NCI-H2227 (cell line): ENCODE measurements around the gene GPR3.
"Not testable (repeated sequence)": the region's sequence is repeated elsewhere in the genome, so short reads cannot be mapped to it uniquely, and the experiment has no call there.

Experiments
- DNase-seq: peaks from one replicate; lab custom pipeline; 2025; ENCODE audit not compliant: unreplicated experiment; lab: John Stamatoyannopoulos, UW

The GPR3 gene

GRCh38 chr1:27418326-27419185 lies 26.1 kb downstream of the GPR3 start:
- peak; percentile 27 for DNase-seq

GRCh38 chr1:27423709-27424108 lies 31.3 kb downstream of the GPR3 start:
- DNase-seq: no peak

- DNase-seq: no peak
These were observed 34.9 kb downstream of the GPR3 start for GRCh38 chr1:27427329-27427728.

GRCh38 chr1:27427816-27428315 lies 35.4 kb downstream of the GPR3 start:
- DNase-seq: no peak

- peak; percentile 35 for DNase-seq
These were observed 36.0 kb downstream of the GPR3 start for GRCh38 chr1:27428316-27429028.

- no peak for DNase-seq
These were observed 36.6 kb downstream of the GPR3 start for GRCh38 chr1:27429029-27429425.

- DNase-seq: no peak
These were observed 38.6 kb downstream of the GPR3 start for GRCh38 chr1:27430903-27431600.

GRCh38 chr1:27431601-27431940 lies 39.1 kb downstream of the GPR3 start:
- DNase-seq: no peak

GRCh38 chr1:27432725-27433124 lies 40.3 kb downstream of the GPR3 start:
- not testable (repeated sequence) for DNase-seq

GRCh38 chr1:27433706-27434105 lies 41.3 kb downstream of the GPR3 start:
- no peak for DNase-seq

- no peak for DNase-seq
These were observed 43.3 kb downstream of the GPR3 start for GRCh38 chr1:27435566-27436203.

GRCh38 chr1:27436204-27437159 lies 44.1 kb downstream of the GPR3 start:
- no peak for DNase-seq

- DNase-seq: no peak
These were observed 46.2 kb downstream of the GPR3 start for GRCh38 chr1:27438621-27439061.

- DNase-seq: no peak
These were observed 46.7 kb downstream of the GPR3 start for GRCh38 chr1:27439150-27439549.

GRCh38 chr1:27444632-27445031 lies 52.2 kb downstream of the GPR3 start:
- no peak for DNase-seq
